Measurements from ENCODE around the gene NBEA.
A peak's percentile ranks its signal among the peaks of the same experiment; 100 is the strongest.

Gene NBEA

DNA sequence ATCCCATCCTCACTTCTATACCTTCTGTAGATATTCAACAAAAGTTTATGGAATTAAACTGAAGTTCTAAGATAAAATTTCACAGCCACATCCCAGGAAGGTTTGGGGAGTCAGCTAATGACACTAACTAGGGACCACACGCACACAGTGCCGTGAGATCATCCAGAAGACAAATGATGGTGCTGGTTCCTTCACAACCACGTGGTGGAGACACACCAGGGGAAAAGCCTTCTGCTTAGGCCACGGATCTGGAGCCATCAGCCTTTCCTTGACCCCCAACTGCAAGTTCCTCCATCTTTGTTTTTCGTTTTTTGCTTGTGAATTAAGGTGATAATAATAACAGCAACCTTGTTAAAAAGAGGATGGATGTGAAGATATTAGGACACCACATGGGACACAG is 776.0 kb downstream of the NBEA start:
- TF ChIP-seq, protein P1, sequence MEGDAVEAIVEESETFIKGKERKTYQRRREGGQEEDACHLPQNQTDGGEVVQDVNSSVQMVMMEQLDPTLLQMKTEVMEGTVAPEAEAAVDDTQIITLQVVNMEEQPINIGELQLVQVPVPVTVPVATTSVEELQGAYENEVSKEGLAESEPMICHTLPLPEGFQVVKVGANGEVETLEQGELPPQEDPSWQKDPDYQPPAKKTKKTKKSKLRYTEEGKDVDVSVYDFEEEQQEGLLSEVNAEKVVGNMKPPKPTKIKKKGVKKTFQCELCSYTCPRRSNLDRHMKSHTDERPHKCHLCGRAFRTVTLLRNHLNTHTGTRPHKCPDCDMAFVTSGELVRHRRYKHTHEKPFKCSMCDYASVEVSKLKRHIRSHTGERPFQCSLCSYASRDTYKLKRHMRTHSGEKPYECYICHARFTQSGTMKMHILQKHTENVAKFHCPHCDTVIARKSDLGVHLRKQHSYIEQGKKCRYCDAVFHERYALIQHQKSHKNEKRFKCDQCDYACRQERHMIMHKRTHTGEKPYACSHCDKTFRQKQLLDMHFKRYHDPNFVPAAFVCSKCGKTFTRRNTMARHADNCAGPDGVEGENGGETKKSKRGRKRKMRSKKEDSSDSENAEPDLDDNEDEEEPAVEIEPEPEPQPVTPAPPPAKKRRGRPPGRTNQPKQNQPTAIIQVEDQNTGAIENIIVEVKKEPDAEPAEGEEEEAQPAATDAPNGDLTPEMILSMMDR (IDR thresholded peaks at IDR 0.05; ENCODE audit: low read depth, low read length) = peak; percentile 25
- no peaks in the 10 kb centered on the region for H3K9me3 ChIP-seq
- no peaks in the 10 kb centered on the region for H3K36me3 ChIP-seq
- no peaks in the 10 kb centered on the region for H3K27me3 ChIP-seq
- H3K4me3 ChIP-seq (ENCODE audit: low read depth, low read length) = no peak overlapping the region
- DNase-seq = no peak
- peaks cover 17% of the 10 kb centered on the region for H3K4me1 ChIP-seq

DNA sequence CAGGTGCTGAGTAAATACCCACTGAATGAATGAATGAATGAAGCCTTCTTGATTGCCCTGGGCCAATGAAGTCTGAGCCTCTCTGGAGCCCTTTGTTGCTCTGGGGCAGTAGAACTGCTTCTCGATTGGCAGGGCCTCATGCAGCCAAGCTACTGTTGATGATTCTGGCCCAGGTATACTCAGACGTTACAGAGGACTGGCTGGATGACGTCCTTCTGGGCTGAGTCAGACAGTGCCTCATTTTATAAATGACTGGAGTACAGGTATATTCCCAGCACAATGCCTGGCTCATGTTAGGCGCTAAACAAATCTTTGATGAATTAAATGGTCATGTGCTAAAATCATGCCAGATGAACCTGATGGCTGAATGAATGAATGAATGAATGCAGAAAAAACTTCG is 778.2 kb downstream of the NBEA start:
- Histone ChIP-seq H3K27me3 (no peaks in the 10 kb centered on the region), H3K4me3 (ENCODE audit: low read depth, low read length) (no peak overlapping the region; the same call in 1 of the 2 replicates), H3K4me1 (peaks cover 16% of the 10 kb centered on the region), H3K9me3 (no peaks in the 10 kb centered on the region), H3K36me3 (no peaks in the 10 kb centered on the region)
- DNase-seq = no peak
- TF ChIP-seq, protein P1 (IDR thresholded peaks at IDR 0.05; ENCODE audit: low read depth, low read length) = no peak

DNA sequence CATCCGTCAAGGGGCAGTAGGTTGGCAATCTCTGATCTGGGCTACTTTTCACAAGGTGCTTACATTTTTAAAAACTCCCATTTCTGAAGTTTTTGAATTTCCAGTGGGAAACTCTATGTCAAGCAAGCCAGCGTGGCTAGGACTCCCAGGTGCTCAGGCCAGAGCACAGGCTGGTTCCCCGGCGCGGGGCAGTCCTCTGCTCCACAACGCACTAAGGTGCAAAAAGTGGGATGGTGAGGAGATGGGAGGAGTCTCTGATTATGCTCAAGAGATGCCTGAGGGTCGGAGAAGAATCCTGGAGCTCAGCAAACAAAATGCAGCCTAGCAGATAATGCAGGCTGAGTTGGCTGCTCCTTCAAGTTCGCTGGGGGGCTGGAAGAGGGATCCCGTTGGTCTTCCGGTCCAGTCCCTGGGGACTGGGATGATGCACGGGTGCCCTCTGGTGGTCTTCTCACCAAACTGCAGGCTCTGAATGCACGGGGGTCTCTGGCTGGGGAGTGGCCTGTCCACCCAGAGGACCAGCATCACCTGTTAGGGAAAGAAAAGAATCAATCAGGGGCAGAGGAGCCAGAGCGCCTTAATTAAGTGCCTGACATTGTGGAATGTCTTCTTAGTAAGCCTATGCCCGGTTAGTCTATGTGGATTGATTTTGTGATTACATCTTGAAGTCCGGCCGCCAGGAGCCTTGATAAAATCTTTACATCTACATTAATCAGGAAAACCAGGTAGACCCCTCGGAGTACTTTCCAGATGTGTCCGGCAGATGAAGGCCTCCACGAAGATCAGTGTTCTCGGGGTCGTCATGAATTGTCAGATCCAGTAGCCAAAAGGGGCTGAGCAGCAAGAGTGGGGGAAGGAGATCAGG is 778.9 kb downstream of the NBEA start:
- peak; percentile 74 for DNase-seq

More for the DNA sequence above, 778.9 kb downstream of the NBEA start:
- peak overlapping the region; percentile 52 for H3K4me3 ChIP-seq (ENCODE audit: low read depth, low read length)
- TF ChIP-seq, protein P1 (IDR thresholded peaks at IDR 0.05; ENCODE audit: low read depth, low read length) = peak; percentile 99
- H3K27me3 ChIP-seq = no peaks in the 10 kb centered on the region
- H3K36me3 ChIP-seq = no peaks in the 10 kb centered on the region
- H3K4me1 ChIP-seq = peaks cover 14% of the 10 kb centered on the region
- H3K9me3 ChIP-seq = no peaks in the 10 kb centered on the region
